Measurements from ENCODE around the gene SLC1A4.

DNA sequence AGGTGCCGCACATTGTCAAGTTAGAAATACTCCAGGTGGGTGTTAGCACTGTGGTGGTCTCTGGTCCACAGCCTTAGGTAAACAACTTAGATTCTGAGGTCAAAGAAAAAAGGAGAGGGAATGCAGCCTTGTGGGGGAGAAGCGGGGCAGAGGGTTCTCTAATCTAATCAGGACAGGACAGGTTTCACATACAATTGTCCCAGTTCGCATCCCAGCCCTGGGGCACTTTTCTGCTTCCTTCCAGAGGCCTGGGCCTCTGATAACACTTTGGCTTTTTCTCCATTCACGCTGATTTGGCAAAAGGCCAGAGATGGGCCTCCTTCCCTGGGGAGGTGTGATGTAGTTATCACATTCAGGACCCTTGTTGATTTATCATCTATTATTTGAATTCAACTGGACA lies 32.5 kb downstream of the SLC1A4 start:
- TF ChIP-seq CTCF (IDR thresholded peaks at IDR 0.05) (no peak), POLR2A (IDR thresholded peaks at IDR 0.05) (no peak)

Measured in uterus (tissue), 2 donors.